A549 treated with CpdA at 1 μM for 4 hours (cell line): ENCODE data around the gene MRPL43. TPM values are rescaled to one million over a fixed set of nuclear protein-coding genes. Genes with fewer than 3 reads are reported as not detected.

Experiments used
- total RNA-seq: library from RNA; stranded (reverse); fragments of 200-300 nt; extraction: Qiagen RNA extraction; gene quantifications from 5 replicates; pipeline ENCODE4 v1.2.3, GENCODE V29; 2022; ENCODE audit warnings: low read depth

Gene MRPL43
- 74.8 to 100 TPM (median 97.2 TPM) in 5 replicates for total RNA-seq

GRCh38 chr10:100986952-100987684 is at the start of gene MRPL43, which contains the start of gene TWNK:
Gene MRPL43, minus strand, starts transcription at chr10:100987497. Its CDS starts 54 bp downstream, at chr10:100987443.
Gene TWNK, plus strand, starts transcription at chr10:100987543. Its CDS starts 668 bp downstream, at chr10:100988211.

GRCh38 chr10:101031128-101031795 is 44.0 kb upstream of the MRPL43 start, which contains the start of the genes PDZD7 and SFXN3:
Gene PDZD7, minus strand, starts transcription at chr10:101031129. Its CDS starts 910 bp downstream, at chr10:101030219.
Gene SFXN3, plus strand, starts transcription at chr10:101031234. Its CDS starts 3,461 bp downstream, at chr10:101034695.

GRCh38 chr10:100999742-101000126 is 12.4 kb upstream of the MRPL43 start, which contains the start of gene LZTS2:
Gene LZTS2, plus strand, starts transcription at chr10:100999808. Its CDS starts 2,731 bp downstream, at chr10:101002539.

GRCh38 chr10:100969187-100970075 is 17.9 kb downstream of the MRPL43 start, which contains the start of gene SEMA4G:
Gene SEMA4G, plus strand, starts transcription at chr10:100969504. Its CDS starts 3,409 bp downstream, at chr10:100972913.

Other genes starting within 250 kb of the MRPL43 start
- gene PAX2, start 241.9 kb downstream of the MRPL43 start, total RNA-seq = 0.15 to 0.32 TPM (median 0.23 TPM) in 5 replicates
- 9.7 to 10.6 TPM (median 10.4 TPM) in 5 replicates for gene SLF2, start 74.5 kb downstream of the MRPL43 start, total RNA-seq
- 8.7 to 10.3 TPM (median 9.3 TPM) in 5 replicates for gene SEMA4G, start 18.0 kb downstream of the MRPL43 start, total RNA-seq
- 41.4 to 52.8 TPM (median 44.9 TPM) in 5 replicates for gene TWNK, start within 50 bp of the MRPL43 start, total RNA-seq
- gene LZTS2, start 12.3 kb upstream of the MRPL43 start, total RNA-seq = 30.1 to 45.2 TPM (median 36.7 TPM) in 5 replicates
- 0.44 to 1.2 TPM (median 0.77 TPM) in 5 replicates for gene PDZD7, start 43.6 kb upstream of the MRPL43 start, total RNA-seq
- gene SFXN3, start 43.7 kb upstream of the MRPL43 start, total RNA-seq = 36.8 to 48.3 TPM (median 43.8 TPM) in 5 replicates
- 2.2 to 2.9 TPM (median 2.3 TPM) in 5 replicates for gene KAZALD1, start 74.5 kb upstream of the MRPL43 start, total RNA-seq
- not detected in 5 replicates for gene TLX1, start 143.8 kb upstream of the MRPL43 start, total RNA-seq
- gene LBX1, start 242.0 kb upstream of the MRPL43 start, total RNA-seq = not detected in 5 replicates